ENCODE data around the gene TRIM61.
"Not testable (repeated sequence)": the region's sequence is repeated elsewhere in the genome, so short reads cannot be mapped to it uniquely, and the experiment has no call there.

The TRIM61 gene

DNA sequence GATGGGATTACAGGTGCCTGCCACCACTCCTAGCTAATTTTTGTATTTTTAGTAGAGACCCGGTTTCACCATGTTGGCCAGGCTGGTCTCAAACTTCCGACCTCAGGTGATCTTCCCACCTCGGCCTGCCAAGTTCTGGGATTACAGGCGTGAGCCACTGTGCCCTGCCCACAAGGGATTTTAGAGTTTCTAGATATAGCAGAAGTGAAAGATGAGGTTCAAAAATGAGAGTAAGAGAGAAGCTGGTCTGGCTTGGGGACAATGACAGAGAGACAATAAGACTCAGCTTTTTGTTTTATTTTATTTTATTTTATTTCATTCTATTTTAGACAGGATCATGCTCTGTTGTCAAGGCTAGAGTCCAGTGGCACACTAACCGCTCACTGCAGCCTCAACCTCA is 30.6 kb downstream of the TRIM61 start:
- DNase-seq (ENCODE audit: low read depth, low spot score): no peak
- no peak overlapping the region for H3K4me3 ChIP-seq (ENCODE audit: low read depth, low read length)
- ChIA-PET CTCF (no interaction called here), POLR2A (no interaction called here)
- TF ChIP-seq, protein P1, sequence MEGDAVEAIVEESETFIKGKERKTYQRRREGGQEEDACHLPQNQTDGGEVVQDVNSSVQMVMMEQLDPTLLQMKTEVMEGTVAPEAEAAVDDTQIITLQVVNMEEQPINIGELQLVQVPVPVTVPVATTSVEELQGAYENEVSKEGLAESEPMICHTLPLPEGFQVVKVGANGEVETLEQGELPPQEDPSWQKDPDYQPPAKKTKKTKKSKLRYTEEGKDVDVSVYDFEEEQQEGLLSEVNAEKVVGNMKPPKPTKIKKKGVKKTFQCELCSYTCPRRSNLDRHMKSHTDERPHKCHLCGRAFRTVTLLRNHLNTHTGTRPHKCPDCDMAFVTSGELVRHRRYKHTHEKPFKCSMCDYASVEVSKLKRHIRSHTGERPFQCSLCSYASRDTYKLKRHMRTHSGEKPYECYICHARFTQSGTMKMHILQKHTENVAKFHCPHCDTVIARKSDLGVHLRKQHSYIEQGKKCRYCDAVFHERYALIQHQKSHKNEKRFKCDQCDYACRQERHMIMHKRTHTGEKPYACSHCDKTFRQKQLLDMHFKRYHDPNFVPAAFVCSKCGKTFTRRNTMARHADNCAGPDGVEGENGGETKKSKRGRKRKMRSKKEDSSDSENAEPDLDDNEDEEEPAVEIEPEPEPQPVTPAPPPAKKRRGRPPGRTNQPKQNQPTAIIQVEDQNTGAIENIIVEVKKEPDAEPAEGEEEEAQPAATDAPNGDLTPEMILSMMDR (IDR thresholded peaks at IDR 0.05; ENCODE audit: insufficient read depth, low read length, missing control alignments): no peak

DNA sequence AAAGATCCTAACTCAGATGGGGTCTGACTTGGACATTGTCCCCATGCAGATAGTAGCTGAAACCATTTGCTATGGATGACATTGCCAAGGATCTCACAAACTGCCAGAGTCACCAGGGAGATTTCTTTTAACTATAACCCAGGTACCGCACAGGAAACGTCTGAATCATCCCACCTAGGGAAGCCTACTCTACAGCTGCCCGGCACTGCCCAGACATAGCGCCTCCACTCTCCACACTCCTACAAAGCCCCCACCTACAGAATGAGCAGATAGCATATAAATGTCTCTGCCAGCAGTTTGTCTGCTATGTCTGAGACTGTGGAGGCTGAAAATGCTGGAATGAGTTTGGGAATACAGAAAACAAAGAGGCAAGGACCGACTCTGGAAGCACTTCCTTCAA is 32.3 kb downstream of the TRIM61 start:
- H3K4me3 ChIP-seq (ENCODE audit: low read depth, low read length): no peak overlapping the region
- DNase-seq (ENCODE audit: low read depth, low spot score): no peak
- ChIA-PET CTCF (no interaction called here), POLR2A (no interaction called here)
- TF ChIP-seq, protein P1 (IDR thresholded peaks at IDR 0.05; ENCODE audit: insufficient read depth, low read length, missing control alignments): no peak

- ChIA-PET POLR2A (no interaction called here), CTCF (no interaction called here)
- no peak for DNase-seq (ENCODE audit: low read depth, low spot score)
- TF ChIP-seq, protein P1 (IDR thresholded peaks at IDR 0.05; ENCODE audit: insufficient read depth, low read length, missing control alignments): no peak
- no peak overlapping the region for H3K4me3 ChIP-seq (ENCODE audit: low read depth, low read length)
Observed at GRCh38 chr4:164943192-164943591, 34.3 kb downstream of the TRIM61 start.

DNA sequence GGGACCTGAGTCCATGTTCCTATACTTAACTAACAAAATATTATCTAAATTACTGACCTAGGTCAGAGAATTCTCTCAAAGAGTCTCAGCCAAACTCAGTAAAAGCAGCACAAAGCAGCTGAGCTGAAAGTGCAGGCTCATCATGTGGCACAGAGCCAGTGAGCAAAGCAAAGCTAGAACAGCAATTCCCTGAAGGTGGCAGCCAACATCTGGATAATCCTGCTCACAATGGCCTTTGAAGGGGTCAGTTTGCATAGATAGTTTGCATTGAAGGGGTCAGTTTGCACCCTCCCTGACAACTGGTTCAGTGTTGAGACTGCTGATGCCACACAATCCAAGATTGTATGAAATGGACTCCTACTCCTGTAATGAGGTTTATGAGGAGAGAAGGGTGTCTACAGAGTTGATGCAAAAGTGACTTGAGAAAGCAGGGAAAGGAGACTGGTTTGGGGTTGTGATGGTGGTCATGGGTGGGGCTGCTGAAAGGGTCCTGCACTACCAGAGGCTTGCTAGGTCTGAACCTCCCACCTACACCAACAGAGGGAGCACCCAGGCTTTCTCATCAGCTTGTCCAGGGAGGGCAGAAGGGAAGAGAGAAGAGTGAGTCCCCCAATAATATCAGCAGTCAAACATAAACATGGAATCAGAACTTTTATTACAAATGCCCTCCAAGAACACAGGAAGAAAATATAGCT is 39.7 kb downstream of the TRIM61 start:
- DNase-seq (ENCODE audit: low read depth, low spot score): no peak
- ChIA-PET CTCF (no interaction called here), POLR2A (no interaction called here)
- TF ChIP-seq, protein P1 (IDR thresholded peaks at IDR 0.05; ENCODE audit: insufficient read depth, low read length, missing control alignments): no peak
- no peak overlapping the region for H3K4me3 ChIP-seq (ENCODE audit: low read depth, low read length)

DNA sequence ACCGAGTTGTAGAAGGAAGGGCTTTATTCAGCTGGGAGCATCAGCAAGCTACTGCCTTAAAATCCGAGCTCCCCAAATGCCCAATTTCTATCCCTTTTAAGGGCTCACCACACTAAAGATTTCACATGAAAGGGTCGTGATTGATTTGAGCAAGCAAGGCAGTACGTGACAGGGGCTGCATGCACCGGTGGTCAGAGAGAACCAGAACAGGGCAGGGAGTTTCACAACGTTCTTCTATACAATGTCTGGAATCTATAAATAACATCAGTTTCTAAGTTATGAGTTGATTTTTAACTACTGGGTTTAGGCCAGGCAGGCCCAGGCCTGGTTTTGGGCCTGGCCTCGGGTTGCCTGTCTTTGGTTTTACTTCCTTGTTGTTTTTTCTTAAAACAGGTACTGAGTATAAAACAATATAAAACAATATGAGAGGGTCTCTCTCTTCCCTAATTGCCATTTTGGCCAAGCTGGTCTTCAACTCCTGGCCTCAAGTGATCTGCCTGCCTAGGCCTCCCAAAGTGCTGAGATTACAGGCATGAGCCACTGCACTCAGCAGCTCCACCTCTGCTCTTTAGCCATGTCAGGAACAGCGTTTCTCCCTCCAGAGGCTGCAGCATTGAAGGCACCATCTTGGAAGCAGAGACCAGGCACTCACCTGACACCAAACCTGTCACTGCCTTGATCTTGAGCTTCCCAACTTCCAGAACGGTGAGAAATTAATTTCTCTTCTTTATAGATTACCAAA is 41.4 kb downstream of the TRIM61 start:
- DNase-seq (ENCODE audit: low read depth, low spot score); POLR2A ChIA-PET; H3K4me3 ChIP-seq (ENCODE audit: low read depth, low read length): not testable (repeated sequence)
- CTCF ChIA-PET: interaction anchor here (0.5 kb wide), 1 partner anchor 171 kb away, joined by 3 read pairs; no protein-coding TSS in a partner anchor

DNA sequence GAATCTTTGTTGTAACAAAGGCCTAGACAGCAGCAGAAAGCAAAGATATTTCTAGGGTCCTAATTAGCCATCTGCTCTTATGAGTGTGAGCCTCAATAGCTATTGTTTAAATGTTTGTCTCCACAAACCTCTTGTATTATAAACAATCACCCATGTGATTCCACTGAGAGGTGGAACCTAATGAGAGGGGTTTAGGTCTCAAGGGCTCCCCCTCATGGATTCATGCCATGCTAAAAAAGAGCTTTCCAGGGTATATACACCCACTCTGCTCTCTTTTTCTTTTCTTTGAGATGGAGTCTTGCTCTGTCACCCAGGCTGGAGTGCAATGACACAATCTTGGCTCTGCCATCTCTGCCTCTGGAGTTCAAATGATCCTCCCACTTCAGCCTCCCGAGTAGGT is 42.1 kb downstream of the TRIM61 start:
- DNase-seq (ENCODE audit: low read depth, low spot score): no peak
- POLR2A ChIA-PET: no interaction called here
- CTCF ChIA-PET: no interaction called here
- H3K4me3 ChIP-seq (ENCODE audit: low read depth, low read length): no peak overlapping the region
- TF ChIP-seq, protein P1 (IDR thresholded peaks at IDR 0.05; ENCODE audit: insufficient read depth, low read length, missing control alignments): no peak

DNA sequence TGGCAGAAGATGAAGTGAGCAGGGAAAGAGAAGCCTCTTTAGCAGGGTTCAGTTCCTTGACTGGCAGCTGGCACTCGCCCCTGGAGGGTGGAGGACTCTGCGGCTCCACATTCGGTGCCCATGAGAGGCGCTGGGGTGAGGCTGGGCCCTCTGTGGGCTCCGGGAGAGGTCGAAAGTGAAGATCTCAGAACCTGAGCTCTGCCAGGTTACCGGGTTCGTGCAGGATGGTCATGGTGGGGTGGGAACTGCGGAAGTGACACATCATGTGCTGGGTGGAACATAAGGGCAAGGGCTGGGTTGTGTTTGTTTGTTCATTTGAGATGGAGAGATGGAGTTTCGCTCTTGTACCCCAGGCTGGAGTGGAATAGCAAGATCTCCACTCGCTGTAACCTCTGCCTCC is 44.2 kb downstream of the TRIM61 start:
- ChIA-PET POLR2A (no interaction called here), CTCF (no interaction called here)
- H3K4me3 ChIP-seq (ENCODE audit: low read depth, low read length): no peak overlapping the region
- DNase-seq (ENCODE audit: low read depth, low spot score): no peak
- TF ChIP-seq, protein P1 (IDR thresholded peaks at IDR 0.05; ENCODE audit: insufficient read depth, low read length, missing control alignments): no peak

All from AG04449 (cell line).